Posterior vena cava (tissue), 2 donors: ENCODE measurements around the gene NARF. TPM values are rescaled to one million over a fixed set of nuclear protein-coding genes. Genes with fewer than 3 reads are reported as not detected.
"Not testable (repeated sequence)": the region's sequence is repeated elsewhere in the genome, so short reads cannot be mapped to it uniquely, and the experiment has no call there.

ENCODE experiments used
- DNase-seq: peaks from one replicate; pipeline ENCODE4 v3.0.0-alpha.2; 2020; ENCODE audit warnings: low spot score
- intact Hi-C, 2 donors: fragments of 100-400 bp; cut with DNase I; formaldehyde crosslinking; loops; one replicate each; pipeline versions ENCODE4 v1.14.1 to v1.14.2; 2022 to 2023
- total RNA-seq, 2 donors: library from RNA; stranded (reverse); fragmentation: NEBNext Ultra II Directional; extraction: Animal tissue kit (Norgen Biotek cat#: 25700); gene quantifications; one replicate each; pipeline ENCODE4 v1.2.1, GENCODE V29; 2021
- donor health status: DM: yes; HTN: yes; CAD: no.
- donor health status: DM: yes; HTN: yes; CAD: no.

Gene NARF
- total RNA-seq, 2 donors from 2014 or later, result 34.2 to 37.1 TPM

DNA sequence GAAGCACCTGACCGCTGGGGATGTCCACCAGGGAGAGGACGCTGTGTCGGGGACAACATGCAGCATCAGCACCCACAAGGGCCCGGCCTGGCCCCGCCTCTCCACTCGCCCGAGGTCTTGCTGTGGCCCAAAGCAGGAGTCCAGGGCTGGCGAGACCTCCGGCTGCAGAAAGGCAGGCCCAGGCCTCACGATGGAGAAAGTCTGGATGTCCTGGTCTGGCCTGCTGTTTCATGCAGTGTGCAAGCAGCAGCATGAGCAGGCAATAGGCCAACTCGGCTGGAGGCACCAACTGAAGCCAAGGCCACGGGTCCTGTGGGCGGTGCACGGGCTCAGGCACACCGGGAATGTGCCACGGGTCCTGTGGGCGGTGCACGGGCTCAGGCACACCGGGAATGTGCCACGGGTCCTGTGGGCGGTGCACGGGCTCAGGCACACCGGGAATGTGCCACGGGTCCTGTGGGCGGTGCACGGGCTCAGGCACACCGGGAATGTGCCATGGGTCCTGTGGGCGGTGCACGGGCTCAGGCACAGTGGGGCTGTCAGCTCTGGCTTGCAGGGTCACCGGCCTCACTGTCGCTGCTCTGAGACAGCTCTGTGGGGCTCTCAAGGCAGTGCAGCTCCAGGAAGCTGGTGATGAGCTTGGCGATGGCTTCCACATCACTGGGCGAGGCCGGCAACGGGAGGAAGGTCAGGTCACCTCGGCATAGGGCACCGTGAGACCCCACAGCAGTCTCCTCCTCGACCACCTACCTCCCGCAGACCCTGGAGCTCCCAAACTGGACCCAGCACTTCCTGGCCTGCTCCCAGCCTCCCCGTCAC, 14.9 kb upstream of the NARF start:
- intact Hi-C loops, result no loop called here
- DNase-seq, result no peak

DNA sequence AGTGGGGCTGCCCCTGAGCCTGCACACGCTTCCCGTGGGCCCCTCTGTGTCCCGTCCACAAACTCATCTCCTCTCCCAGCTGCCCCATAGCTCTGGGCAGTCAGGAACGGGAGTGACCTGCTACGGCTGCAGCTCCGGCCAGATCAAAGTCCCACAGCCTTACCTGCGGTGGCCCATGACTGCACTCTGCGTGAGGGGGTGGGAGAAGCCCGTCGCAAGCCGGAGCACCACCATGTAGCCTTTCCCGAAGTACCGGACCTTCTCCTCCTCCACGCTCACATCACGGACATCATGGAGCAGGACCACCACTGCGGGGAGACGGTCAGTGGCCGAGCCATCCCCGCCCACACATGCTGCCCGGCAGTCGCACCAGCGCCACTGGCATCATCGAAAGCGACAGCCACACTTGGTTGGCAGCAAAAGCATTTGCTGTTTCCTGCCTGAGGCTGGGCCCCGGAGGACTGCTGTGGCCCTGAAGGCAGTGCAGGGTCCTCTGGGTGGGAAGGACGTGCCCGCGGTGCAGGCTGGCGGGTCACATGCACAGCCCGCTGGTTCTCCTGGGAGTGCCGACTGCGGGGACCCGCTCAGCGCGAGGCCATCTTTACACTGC, 14.2 kb upstream of the NARF start:
- DNase-seq, result no peak
- intact Hi-C loops, result no loop called here

DNA sequence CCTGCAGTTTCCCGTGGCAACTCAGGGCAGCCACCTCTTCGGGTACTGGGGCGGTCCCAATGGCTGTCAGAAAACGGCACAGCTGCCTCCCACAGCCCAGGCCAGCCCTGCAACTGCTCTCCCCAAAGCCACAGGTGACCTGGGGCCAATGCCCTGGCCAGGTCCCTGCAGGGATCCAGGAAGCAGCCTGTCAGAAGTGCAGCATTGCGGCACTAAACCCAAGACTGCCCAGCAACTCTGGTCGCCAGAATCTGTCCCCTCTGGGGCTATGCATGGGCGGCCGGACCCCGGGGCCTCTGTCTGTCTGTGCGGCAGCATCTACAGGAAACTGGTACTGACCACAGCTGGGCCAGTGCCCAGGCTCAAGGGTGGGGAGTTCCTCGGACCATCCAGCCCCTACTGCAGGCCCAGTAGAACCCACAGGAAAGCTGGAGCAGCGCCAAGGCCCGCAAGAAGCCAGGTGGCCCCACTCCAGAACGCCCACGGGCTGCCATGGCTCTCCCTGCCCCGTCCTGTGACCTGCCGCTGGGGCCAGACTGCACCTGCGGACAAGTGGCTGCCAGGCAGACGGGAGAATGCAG, 13.5 kb upstream of the NARF start:
- intact Hi-C loops, result no loop called here
- DNase-seq, result no peak

DNA sequence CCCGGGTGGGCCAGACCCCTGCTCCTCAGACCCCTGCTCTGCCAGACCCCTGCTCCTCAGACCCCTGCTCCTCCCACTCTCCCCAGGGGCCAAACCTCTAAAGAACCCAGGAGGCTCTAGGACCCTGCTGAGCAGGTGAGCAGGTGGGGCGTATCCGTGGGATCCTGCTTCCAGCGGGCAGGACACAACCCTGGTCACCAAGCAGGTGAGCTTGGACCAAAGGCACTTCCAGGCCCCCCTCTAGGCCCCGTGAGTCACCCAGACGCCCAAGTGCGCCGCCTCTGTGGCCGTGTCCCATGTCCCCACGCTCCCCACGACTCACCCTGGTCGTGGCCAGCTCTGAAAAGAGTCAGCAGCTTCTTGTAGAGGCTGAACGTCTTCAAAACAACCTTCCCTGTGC, 13.0 kb upstream of the NARF start:
- intact Hi-C loops, result no loop called here
- no peak for DNase-seq

DNA sequence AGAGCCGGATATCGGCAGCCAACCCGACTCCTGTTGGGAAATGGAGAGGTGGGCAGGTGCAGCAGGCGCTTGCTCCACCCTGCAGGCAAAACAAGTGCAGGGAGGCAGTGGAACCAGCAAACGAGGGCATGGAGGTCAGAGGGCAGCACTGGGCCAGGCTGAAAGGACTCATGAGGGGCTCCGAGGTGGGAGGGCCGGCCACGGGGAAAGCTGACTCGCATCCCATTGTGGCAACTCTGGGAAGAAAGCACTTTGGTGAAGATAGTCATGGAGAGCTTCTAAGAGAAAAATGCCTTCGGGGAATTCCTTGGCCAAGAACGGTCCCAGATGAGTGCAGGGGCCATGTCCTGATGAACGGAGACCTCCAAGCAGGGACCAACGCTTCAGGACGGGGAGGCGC, 12.4 kb upstream of the NARF start:
- DNase-seq, result no peak
- intact Hi-C loops, result no loop called here

DNA sequence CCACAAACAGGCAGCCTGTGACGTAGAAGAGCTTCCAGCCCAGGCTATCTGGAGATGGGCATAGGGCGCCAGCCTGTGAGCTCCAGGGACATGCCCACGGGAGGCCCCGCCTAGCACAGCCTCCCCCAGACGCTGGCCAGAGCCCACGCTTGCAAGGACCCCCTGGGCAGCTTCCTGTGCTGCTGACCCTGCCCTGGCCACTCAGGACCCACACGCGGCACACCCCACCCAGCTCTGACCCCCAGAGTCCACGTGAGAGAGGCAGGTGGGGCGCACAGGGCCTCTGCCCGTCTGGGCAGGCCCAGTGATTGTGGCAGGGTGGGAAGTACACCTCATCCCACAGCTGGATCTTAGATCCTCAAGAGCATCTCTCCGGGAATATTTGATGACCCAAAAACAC, 11.9 kb upstream of the NARF start:
- DNase-seq, result no peak
- intact Hi-C loops, result no loop called here

DNA sequence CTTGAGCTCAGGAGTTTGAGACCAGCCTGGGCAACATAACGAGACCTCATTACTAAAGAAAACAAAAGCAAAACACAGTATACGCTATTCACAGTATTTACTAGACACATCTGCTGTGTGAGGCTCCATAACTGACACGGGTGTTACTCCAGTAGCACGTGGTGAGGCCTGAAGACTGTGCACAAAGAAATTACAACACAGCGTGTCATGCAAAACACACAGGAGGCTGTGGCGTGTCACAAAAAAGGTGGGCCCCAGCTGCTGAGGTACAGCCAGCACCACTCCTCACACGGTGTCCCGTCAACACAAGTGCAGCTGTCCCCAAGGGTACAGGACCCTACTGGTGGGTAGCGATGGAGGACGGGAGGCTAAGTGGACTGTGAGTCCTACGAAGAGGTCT, 10.7 kb upstream of the NARF start:
- intact Hi-C loops, result no loop called here
- no peak for DNase-seq

DNA sequence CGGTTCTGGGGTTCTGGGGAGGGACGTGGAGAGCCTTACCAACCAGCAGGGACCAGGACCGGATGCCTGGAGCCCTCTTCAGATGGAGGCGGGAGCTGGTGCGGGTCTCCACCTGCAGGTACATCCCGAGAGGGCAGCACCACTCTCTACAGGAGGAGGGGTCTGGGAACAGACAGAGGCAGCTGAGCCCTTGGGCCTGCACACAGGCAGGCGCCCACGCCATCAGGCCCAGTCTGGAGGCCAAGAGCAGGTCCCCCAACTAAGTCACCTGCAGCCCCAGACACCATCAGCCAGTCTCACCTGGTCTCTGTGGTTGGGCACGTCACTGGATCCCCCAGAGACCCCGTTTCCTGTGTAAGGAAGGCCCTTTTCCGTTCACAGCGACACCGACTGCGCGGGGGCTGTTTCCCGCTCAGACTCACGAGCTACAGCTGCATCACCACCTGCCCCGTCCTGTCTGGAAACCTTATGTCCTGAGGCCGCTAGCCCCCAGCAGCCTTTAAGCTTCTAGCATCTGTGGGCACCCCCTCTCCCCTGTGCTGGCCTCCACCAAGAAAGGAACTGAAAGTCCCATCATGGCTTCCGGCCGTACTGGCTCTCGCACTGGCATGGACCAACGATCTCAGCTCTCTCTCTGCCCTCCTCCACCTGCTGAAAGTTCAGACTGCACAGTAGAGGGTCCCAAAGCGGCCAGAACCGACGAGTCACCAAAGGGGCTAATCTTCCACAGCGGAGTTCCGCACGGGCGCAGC, 9.2 kb upstream of the NARF start:
- no peak for DNase-seq
- intact Hi-C loops, result no loop called here

DNA sequence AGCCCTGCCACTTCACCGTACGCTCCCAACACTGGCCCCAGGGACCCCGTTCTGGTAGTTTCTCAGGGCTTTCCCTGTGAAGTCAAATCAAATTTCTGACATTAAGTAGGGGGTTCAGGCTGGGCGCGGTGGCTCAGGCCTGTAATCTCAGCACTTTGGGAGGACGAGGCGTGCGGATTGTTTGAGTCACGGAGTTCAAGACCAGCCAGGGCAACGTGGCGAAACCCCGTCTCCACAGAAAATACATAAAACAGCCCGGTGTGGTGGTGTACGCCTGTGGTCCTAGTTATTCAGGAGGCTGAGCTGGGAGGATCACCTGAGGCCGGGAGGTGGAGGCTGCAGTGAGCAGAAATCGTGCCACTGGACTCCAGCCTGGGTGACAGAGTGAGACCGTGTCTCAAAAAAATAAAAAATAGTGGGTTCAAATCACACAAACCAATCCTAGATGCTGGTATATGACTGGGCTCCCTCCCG, 8.6 kb upstream of the NARF start:
- DNase-seq, result no peak
- intact Hi-C loops, result no loop called here

DNA sequence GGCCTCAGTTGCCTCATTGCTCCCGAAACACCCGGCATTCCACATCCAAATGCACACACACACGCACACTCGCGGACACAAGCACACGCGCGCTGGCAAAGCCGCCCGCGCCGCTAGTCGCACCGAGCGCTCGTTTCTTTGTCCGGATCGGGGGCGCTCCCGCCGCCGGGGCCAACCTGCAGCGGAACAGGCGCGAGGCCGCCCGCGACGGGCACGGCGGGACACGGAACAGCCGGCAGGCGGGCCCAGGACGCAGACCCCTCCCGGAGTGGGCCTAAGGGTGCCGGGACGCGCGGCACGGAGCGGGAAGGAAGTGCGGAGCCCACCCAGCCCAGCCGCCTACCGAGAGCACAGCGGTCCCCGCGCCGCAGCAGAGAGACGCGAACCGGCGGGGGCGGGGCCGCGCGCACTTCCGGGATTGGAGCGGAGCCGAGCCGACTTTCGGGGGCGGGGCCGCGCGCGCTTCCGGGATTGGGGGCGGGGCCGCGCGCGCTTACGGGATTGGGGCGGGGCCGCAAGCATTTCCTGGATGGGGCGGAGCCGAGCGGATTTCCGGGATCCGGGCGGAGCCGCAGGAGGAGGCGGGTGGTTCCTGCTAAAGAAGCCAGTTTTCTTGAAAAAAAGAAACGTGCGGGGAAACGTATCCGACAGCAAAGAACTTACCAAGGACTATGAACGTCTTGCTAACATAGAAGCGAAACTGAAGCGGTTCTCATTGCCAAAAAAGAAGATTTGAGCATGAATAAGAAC, 8.0 kb upstream of the NARF start, which contains the start of gene CYBC1:
Gene CYBC1 (minus strand): TSS at position 396 of the 750 bp plus-strand sequence. CDS start 1,498 bp downstream, outside the sequence.
- peak; percentile 98 for DNase-seq
- intact Hi-C loops, result no loop called here

DNA sequence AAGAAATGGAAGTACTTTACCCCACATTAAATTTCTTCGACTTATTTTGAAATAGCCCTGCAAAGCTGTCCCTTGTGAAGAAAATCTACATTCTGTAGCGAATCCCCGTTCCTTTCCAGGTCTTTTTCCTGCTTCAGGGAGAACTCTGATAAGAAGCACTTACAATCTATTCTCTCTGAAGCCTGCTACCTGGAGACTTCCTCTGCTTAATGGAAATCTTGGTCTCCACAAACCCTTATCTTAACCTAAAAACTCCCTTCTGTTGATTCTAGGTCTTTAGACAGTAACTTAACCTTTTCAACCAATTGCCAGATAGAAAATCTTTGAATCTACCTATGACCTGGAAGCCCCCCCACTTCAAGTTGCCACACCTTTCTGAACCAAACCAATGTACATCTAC, 6.4 kb upstream of the NARF start:
- intact Hi-C loops, result no loop called here
- DNase-seq, result no peak

DNA sequence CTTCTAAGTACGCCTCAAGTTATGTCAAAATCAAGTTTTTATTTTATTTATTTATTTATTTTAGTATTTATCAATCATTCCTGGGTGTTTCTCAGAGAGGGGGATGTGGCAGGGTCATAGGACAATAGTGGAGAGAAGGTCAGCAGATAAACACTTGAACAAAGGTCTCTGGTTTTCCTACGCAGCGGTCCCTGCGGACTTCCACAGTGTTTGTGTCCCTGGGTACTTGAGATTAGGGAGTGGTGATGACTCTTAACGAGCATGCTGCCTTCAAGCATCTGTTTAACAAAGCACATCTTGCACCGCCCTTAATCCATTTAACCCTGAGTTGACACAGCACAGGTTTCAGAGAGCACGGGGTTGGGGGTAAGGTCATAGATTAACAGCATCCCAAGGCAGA, 5.4 kb upstream of the NARF start:
- DNase-seq, intact Hi-C loops: not testable (repeated sequence)

DNA sequence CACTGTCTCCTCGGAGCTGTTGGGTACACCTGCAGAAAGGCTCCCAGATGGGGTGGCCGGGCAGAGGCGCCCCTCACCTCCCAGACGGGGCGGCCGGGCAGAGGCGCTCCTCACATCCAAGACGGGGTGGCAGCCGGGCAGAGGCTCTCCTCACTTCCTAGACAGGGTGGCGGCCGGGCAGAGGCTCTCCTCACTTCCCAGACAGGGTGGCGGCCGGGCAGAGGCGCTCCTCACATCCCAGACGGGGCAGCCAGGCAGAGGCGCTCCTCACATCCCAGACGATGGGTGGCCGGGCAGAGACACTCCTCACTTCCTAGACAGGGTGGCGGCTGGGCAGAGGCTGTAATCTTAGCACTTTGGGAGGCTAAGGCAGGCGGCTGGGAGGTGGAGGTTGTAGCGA, 4.8 kb upstream of the NARF start:
- intact Hi-C loops, DNase-seq: not testable (repeated sequence)

DNA sequence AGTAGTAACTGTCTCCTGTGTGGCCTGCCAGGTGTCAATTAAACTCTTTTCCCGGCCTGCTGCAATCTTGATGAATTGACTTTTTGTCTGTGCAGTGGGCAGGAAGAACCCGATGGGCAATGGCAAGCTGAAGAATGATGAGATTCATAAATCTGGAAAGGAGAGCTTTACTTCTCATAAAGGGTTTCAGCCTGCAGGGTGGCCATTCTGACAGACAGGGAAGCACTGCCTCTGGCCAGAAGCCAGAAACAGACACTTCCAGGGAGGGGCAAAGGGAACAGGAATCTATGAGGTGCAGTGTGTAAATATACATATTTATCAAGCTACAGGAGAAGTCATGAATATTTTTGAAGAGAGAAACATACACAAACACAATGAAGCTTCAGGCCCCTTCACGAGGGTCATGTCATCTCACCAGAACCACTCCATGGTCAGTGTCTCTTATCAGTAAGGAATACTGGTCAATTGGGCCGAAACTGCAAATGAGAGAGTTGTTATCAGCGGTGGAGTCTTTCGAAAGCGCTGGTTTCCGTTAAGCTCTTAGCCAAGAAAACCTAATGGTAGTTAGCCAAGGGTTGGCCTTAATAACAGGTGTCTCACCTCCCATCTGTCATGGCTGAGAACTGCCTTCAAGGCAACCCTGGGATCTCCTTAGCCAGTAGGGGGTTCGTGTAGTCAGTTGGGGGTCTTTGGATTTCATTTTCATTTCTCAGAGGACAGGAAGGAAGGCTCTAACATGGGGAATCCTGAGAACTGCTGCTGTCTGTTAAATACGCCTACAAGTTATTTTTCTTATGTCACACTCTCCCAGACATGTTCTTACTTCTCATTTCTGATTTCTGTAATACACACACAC, 1.2 kb upstream of the NARF start:
- intact Hi-C loops, result no loop called here
- peak; percentile 25 for DNase-seq

DNA sequence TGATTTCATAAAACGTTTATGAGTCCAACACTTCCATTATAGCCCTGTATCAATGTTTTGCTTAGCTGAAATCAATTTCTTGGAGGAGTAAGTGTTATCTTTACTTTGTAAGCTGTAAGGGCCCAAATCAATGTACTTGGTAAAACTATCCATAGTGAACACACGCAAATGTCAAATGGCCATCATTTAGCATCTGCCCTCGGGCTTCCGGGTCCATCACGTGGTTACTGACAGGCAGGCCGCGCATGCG, 687 bp upstream of the NARF start:
- intact Hi-C loops, result no loop called here
- DNase-seq, result no peak

DNA sequence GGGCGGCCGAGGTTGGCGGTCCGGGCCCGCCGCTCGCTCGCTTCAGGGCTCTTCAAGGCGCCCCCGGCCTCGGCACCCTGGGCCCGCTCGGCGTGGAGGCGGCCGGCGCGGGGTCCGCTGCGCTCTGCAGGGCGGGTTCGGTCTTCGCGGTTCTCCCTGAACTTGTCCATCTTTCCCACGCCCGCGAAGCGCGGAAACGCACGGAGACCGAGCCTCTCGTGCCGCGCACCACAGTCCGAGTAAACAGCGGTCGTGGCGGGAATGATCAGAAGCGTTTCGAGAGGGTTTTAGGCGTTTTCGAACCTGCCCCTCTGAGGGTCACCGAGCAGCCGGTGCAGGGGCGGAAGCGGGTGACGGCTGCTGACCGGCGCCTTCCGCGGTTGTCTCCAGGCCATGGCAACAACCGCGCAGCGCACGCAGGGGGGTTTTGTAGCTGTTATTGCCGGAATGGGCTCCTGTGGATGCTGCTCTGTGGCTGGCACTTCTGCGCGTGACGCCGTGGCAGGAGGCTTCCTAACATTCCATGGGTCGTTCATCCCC, 414 bp downstream of the NARF start:
- intact Hi-C loops, result no loop called here
- DNase-seq, result peak; percentile 87

DNA sequence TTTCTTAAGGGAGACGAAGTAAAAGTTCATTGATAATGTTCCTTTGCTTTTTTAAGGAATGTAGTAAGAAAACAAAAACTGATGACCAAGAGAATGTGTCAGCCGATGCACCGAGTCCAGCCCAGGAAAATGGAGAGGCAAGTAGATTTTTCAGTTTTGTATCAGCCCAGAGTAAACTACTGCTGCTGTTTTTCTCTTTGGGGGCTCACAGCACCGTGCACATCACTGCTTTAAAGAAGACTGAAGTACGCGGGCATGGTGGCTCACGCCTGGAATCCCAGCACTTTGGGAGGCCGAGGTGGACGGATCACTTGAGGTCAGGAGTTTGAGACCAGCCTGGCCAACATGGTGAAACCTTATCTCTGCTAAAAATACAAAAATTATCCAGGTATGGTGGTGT, 1.4 kb downstream of the NARF start:
- peak; percentile 50 for DNase-seq
- intact Hi-C loops, result not testable (repeated sequence)

DNA sequence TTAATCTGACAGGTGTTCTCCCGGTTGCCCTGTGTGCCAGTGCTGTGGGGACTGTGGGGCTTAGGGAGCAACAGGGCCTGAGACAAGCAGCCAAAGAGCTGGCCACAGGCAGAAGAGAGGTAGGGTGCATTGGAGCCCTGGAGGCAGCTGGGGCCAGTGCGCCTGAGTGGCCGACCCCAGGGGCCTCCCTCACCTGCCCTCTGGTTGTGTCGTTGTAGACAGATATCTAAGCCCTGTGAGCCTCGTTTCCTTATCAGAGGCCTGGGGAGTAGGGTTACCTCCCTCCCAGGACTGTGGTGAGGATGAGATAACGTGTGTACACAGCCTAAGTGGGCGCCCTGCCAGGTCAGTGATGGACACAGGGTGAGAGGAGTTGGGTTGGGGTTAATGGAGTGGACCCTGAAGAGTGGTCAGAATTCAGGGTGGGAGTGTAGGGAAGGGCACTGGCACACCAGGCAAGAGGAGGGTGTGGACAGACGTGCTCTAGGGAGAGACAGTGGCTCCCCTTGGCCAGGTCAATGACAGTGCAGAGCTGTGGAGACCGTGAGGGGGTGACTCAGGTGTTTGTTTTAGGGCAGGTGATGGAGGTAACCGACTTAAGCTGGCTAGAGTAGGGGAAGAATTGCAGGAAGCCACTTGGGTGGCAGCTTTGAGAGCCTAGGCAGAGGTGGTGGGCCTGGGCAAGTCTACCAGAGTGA, 3.4 kb downstream of the NARF start:
- DNase-seq, result peak; percentile 67

More for the DNA sequence above, 3.4 kb downstream of the NARF start:
- intact Hi-C loops, result no loop called here
